Esophagus squamous epithelium (tissue), 4 donors: ENCODE data around the gene KAZN.

ENCODE experiments used
- CTCF ChIP-seq, 6 experiments: fragments of 450-650 bp in 4 of 6; fragments of 200-600 bp in 2 of 6; sonication (generic) in 2 of 6; IDR thresholded peaks; one replicate each; pipeline ENCODE4 v1.5.1; 2016 to 2019; ENCODE audit warnings: antibody characterized with exemption in 6 of 6, mild to moderate bottlenecking in 4 of 6, moderate library complexity in 4 of 6
- POLR2A ChIP-seq, 4 donors: fragments of 450-650 bp; IDR thresholded peaks; one replicate each; pipeline ENCODE4 v1.6.1; 2017; ENCODE audit warnings: antibody characterized with exemption in 4 of 4, mild to moderate bottlenecking in 4 of 4, moderate library complexity in 3 of 4

DNA sequence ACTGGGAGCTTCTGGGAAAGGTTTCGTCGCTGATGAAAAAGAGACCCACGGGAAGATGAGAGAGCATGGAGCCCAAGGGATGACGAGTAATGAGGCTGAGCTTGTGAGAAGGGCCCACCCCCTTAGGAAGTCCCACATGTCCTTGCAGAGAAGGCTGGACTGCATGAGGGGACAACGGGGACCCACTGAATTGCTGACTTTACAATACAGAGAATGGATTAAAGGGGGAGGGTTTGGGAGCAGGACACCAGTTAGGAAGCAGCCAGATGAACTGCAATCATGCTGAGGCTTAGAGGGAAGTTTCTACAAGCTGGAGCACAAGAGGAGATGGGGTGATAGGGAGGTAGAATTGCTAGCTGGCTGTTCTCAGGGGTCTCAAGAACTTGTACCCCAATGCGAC, 549.5 kb downstream of the KAZN start:
- TF ChIP-seq CTCF (IDR thresholded peaks at IDR 0.05) (no peak), POLR2A (IDR thresholded peaks at IDR 0.05) (no peak)
